GM12878 (cell line): ENCODE measurements around the gene CCDC78. TPM values are rescaled to one million over a fixed set of nuclear protein-coding genes. Genes with fewer than 3 reads are reported as not detected.

Experiments
- DPF2 ChIP-seq: fragments of 450-650 bp; IDR thresholded peaks from 2 replicates; pipeline ENCODE4 v1.6.1; 2017; ENCODE audit warnings: mild to moderate bottlenecking
- SIX5 ChIP-seq: IDR thresholded peaks from 2 replicates; pipeline ENCODE4 v1.6.1; 2011; ENCODE audit warnings: mild to moderate bottlenecking, low read depth, low read length, moderate library complexity; ENCODE audit not compliant: severe bottlenecking
- SP1 ChIP-seq: IDR thresholded peaks from one replicate; pipeline ENCODE4 v1.6.1; 2011; ENCODE audit warnings: low read depth, low read length
- STAT3 ChIP-seq: IDR thresholded peaks from 2 replicates; pipeline ENCODE4 v1.6.1; 2011; ENCODE audit warnings: low read depth, low read length, improper control_type of control experiment
- SUPT20H ChIP-seq: IDR thresholded peaks from 2 replicates; pipeline ENCODE4 v1.6.1; 2011; ENCODE audit warnings: low read depth, mild to moderate bottlenecking, low read length, moderate library complexity, borderline replicate concordance; ENCODE audit not compliant: control insufficient read depth
- polyA plus RNA-seq, 11 experiments: library from polyadenylated mRNA; depleted of rRNA in 4 of 11; unstranded in 6 of 11; stranded (reverse) in 5 of 11; fragments of >200 nt; fragmentation: Nextera tagmentation in 4 of 11; fragmentation: Illumina TruSeq in 1 of 11; extraction: Ambion mirVana in 4 of 11; extraction: Trizol in 1 of 11; gene quantifications; 1 replicate in 1 of 11; 2 replicates in 10 of 11; pipeline versions ENCODE4 v1.2.1 to v1.2.3, GENCODE V29; 2011 to 2016; ENCODE audit warnings: inconsistent platforms in 2 of 11, missing spikeins in 2 of 11, low read depth in 1 of 11
- total RNA-seq, 4 experiments: library from RNA; depleted of rRNA in 3 of 4; stranded (reverse); fragments of >200 nt in 3 of 4; fragmentation: Illumina TruSeq in 1 of 4; extraction: Trizol in 1 of 4; gene quantifications; 2 replicates each; pipeline versions ENCODE4 v1.2.1 to v1.2.3, GENCODE V29; 2013 to 2021
- TF ChIP-seq, protein P1 (sequence below): fragments of 450-650 bp; IDR thresholded peaks from 2 replicates; pipeline ENCODE4 v1.6.1; 2016; ENCODE audit warnings: mild to moderate bottlenecking, moderate library complexity, borderline replicate concordance
- TF ChIP-seq, protein P2 (sequence below): IDR thresholded peaks from 2 replicates; pipeline ENCODE4 v1.6.1; 2012; ENCODE audit warnings: low read depth, low read length, improper control_type of control experiment

Gene CCDC78
- total and polyA plus RNA-seq, 10 of the 15 experiments (the other 5 are each of a cell fraction or from before 2014, with no cell fraction given): 0.10 to 26.2 (median 5.4) TPM

- TF ChIP-seq, protein P1, sequence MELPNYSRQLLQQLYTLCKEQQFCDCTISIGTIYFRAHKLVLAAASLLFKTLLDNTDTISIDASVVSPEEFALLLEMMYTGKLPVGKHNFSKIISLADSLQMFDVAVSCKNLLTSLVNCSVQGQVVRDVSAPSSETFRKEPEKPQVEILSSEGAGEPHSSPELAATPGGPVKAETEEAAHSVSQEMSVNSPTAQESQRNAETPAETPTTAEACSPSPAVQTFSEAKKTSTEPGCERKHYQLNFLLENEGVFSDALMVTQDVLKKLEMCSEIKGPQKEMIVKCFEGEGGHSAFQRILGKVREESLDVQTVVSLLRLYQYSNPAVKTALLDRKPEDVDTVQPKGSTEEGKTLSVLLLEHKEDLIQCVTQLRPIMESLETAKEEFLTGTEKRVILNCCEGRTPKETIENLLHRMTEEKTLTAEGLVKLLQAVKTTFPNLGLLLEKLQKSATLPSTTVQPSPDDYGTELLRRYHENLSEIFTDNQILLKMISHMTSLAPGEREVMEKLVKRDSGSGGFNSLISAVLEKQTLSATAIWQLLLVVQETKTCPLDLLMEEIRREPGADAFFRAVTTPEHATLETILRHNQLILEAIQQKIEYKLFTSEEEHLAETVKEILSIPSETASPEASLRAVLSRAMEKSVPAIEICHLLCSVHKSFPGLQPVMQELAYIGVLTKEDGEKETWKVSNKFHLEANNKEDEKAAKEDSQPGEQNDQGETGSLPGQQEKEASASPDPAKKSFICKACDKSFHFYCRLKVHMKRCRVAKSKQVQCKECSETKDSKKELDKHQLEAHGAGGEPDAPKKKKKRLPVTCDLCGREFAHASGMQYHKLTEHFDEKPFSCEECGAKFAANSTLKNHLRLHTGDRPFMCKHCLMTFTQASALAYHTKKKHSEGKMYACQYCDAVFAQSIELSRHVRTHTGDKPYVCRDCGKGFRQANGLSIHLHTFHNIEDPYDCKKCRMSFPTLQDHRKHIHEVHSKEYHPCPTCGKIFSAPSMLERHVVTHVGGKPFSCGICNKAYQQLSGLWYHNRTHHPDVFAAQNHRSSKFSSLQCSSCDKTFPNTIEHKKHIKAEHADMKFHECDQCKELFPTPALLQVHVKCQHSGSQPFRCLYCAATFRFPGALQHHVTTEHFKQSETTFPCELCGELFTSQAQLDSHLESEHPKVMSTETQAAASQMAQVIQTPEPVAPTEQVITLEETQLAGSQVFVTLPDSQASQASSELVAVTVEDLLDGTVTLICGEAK: peak; percentile 93
- TF ChIP-seq SIX5 (peak; percentile 53), DPF2 (peak; percentile 70; the same call in 1 of the 2 replicates), SUPT20H (no peak), SP1 (peak; percentile 66), STAT3 (no peak)
- TF ChIP-seq, protein P2, sequence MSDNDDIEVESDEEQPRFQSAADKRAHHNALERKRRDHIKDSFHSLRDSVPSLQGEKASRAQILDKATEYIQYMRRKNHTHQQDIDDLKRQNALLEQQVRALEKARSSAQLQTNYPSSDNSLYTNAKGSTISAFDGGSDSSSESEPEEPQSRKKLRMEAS: peak; percentile 90
Observed at GRCh38 chr16:684071-684794, 42.0 kb downstream of the CCDC78 start, which contains the start of gene JMJD8 (continued).
